Pancreas (tissue), 10 donors: ENCODE measurements around the gene ZNF468. TPM values are rescaled to one million over a fixed set of nuclear protein-coding genes. Genes with fewer than 3 reads are reported as not detected.
"Not testable (repeated sequence)": the region's sequence is repeated elsewhere in the genome, so short reads cannot be mapped to it uniquely, and the experiment has no call there.

Source experiments
- ATAC-seq, 4 donors: fragments of 200-7000 bp; cut with Tn5 transposase; one replicate each; pipeline versions ENCODE4 v1.8.0 to v1.9.1; 2020; ENCODE audit warnings: mild to moderate bottlenecking in 4 of 4, moderate library complexity in 4 of 4
- DNase-seq, 6 donors: peaks; one replicate each; pipeline ENCODE4 v3.0.0-alpha.2; 2020
- FAIRE-seq: peaks from 2 replicates; lab custom pipeline; 2012; peaks lifted over from hg19 to GRCh38; lab: Jason Lieb, UNC
- H3K27ac ChIP-seq, 4 donors: fragments of 200-600 bp; sonication (generic); 1 replicate in 3 of 4; 2 replicates in 1 of 4; pipeline versions ENCODE4 v1.5.0 to v1.8.0; 2020
- H3K27me3 ChIP-seq, 4 donors: fragments of 200-600 bp; one replicate each; pipeline ENCODE4 v1.8.0; 2021
- H3K36me3 ChIP-seq, 3 donors: fragments of 200-600 bp; sonication (generic) in 1 of 3; one replicate each; pipeline versions ENCODE4 v1.5.0 to v1.8.0; 2020 to 2021
- H3K4me1 ChIP-seq, 3 donors: fragments of 200-600 bp; one replicate each; pipeline ENCODE4 v1.8.0; 2021
- H3K4me3 ChIP-seq, 4 donors: fragments of 200-600 bp; sonication (generic) in 2 of 4; one replicate each; pipeline versions ENCODE4 v1.5.0 to v1.8.0; 2020 to 2021
- H3K9me3 ChIP-seq, 4 donors: fragments of 200-600 bp; one replicate each; pipeline ENCODE4 v1.8.0; 2021
- CTCF ChIP-seq, 4 donors: fragments of 200-600 bp; sonication (generic) in 3 of 4; IDR thresholded peaks; one replicate each; pipeline versions ENCODE4 v1.5.0 to v1.8.0; 2021; ENCODE audit warnings: antibody characterized with exemption in 4 of 4
- WGBS, 2 donors: extraction: QIAGEN DNeasy Blood & Tissue Kit; methylation state at CpG; one replicate each; pipeline ENCODE4 v1.1.7; 2013; 5-methylcytosine and 5-hydroxymethylcytosine counted together
- intact Hi-C, 3 donors: fragments of 100-400 bp; cut with DNase I; formaldehyde crosslinking; loops; one replicate each; pipeline versions ENCODE4 v1.11.1 to v1.14.2; 2022
- polyA plus RNA-seq, 2 donors: library from polyadenylated mRNA; stranded (reverse); fragments of 200-250 nt; gene quantifications; one replicate each; pipeline ENCODE4 v1.2.3, GENCODE V29; 2013
- total RNA-seq, 6 donors: library from RNA; stranded (reverse); fragmentation: NEBNext Ultra II Directional in 4 of 6; extraction: Animal tissue kit (Norgen Biotek cat#: 25700) in 4 of 6; gene quantifications; one replicate each; pipeline versions ENCODE4 v1.2.1 to v1.2.4, GENCODE V29; 2021 to 2023
- donor health status: healthy with polysubstance abuse.
- donor health status: DM: no; HTN: no; CAD: no; lungs with moderate emphysema.
- donor health status: DM: no; HTN: no; CAD: no.
- donor health status: control.
- donor health status: control.
- donor health status: Bipolar disorder and iron deficiency.
- donor health status: DM: yes; HTN: yes; CAD: no.
- donor health status: DM: no; HTN: no; CAD: no.
- donor health status: DM: no; HTN: no; CAD: no.
- donor health status: DM: yes; HTN: yes; CAD: no.

ZNF468 gene
- total and polyA plus RNA-seq, 8 donors, result 6.5 to 14.7 (median 8.5) TPM

GRCh38 chr19:52833541-52833940 is 23.9 kb downstream of the ZNF468 start:
- H3K27me3 ChIP-seq, DNase-seq, intact Hi-C loops, H3K36me3 ChIP-seq, H3K4me3 ChIP-seq, H3K27ac ChIP-seq, H3K9me3 ChIP-seq, ATAC-seq, H3K4me1 ChIP-seq, FAIRE-seq: not testable (repeated sequence)
- WGBS, 2 donors, result 72 to 78% methylated on average over 5 of the region's 5 CpGs

GRCh38 chr19:52829866-52830265 is 27.6 kb downstream of the ZNF468 start:
- H3K27me3 ChIP-seq, H3K36me3 ChIP-seq, H3K27ac ChIP-seq, H3K9me3 ChIP-seq, intact Hi-C loops, ATAC-seq, H3K4me1 ChIP-seq, DNase-seq, FAIRE-seq, H3K4me3 ChIP-seq: not testable (repeated sequence)
- 84 to 95% methylated on average over 7 of the region's 7 CpGs for WGBS, 2 donors

- 84 to 93% methylated on average over 5 of the region's 5 CpGs for WGBS, 2 donors
- DNase-seq (no peak), ATAC-seq (no peak), FAIRE-seq (no peak)
- Histone ChIP-seq H3K27ac (no peak overlapping the region), H3K4me3 (no peak overlapping the region), H3K4me1 (no peaks in the 10 kb centered on the region), H3K27me3 (no peaks in the 10 kb centered on the region), H3K9me3 (no peaks in the 10 kb centered on the region), H3K36me3 (no peaks in the 10 kb centered on the region)
- intact Hi-C loops, result no loop called here
- TF ChIP-seq CTCF (IDR thresholded peaks at IDR 0.05), result no peak
Observed at GRCh38 chr19:52825765-52826164, 31.7 kb downstream of the ZNF468 start.

- FAIRE-seq, result no peak
- H3K4me3 ChIP-seq, result no peak overlapping the region
- 88 to 95% methylated on average over 12 of the region's 12 CpGs for WGBS, 2 donors
- ATAC-seq, result no peak
- intact Hi-C loops, result no loop called here
- H3K27me3 ChIP-seq, result no peaks in the 10 kb centered on the region
- no peak overlapping the region for H3K27ac ChIP-seq
- no peaks in the 10 kb centered on the region for H3K36me3 ChIP-seq
- no peak for DNase-seq
- no peaks in the 10 kb centered on the region for H3K9me3 ChIP-seq
- TF ChIP-seq CTCF (IDR thresholded peaks at IDR 0.05), result no peak
- no peaks in the 10 kb centered on the region for H3K4me1 ChIP-seq
Observed at GRCh38 chr19:52823676-52824075, 33.7 kb downstream of the ZNF468 start.

GRCh38 chr19:52821204-52821960 is 36.0 kb downstream of the ZNF468 start, which contains the start of gene ZNF28:
Gene ZNF28 (minus strand): TSS chr19:52821633. CDS start chr19:52817958, 3,675 bp downstream.
- Histone ChIP-seq H3K4me3 (peak within 1 kb of the TSS; percentile 44 to 67 (median 63)), H3K27ac (peak within 1 kb of the TSS in 2 of 4 donors; percentile 17 to 30)
- intact Hi-C loops, H3K36me3 ChIP-seq, H3K9me3 ChIP-seq, H3K4me1 ChIP-seq, H3K27me3 ChIP-seq: not testable (repeated sequence)
- ATAC-seq (peak; percentile 100), DNase-seq (peak; percentile 72 to 86 (median 76)), FAIRE-seq (peak; percentile 94)
- 1 to 2% methylated on average over 19 to 36 of the region's 44 CpGs for WGBS, 2 donors

- 5 to 6% methylated on average over 15 to 19 of the region's 19 CpGs for WGBS, 2 donors
- DNase-seq (peak; percentile 25 to 57 (median 40)), ATAC-seq (peak; percentile 47 to 55 (median 53))
- H3K4me1 ChIP-seq, H3K36me3 ChIP-seq, intact Hi-C loops, H3K27me3 ChIP-seq, FAIRE-seq, H3K9me3 ChIP-seq: not testable (repeated sequence)
- Histone ChIP-seq H3K27ac (peak overlapping the region in 1 of 4 donors; percentile 17), H3K4me3 (peak overlapping the region; percentile 44 to 67 (median 63))
Observed at GRCh38 chr19:52820472-52821203, 36.8 kb downstream of the ZNF468 start.
